GM19238 (cell line): Measurements from ENCODE around the gene TMC3.
"Not testable (repeated sequence)": the region's sequence is repeated elsewhere in the genome, so short reads cannot be mapped to it uniquely, and the experiment has no call there.

Experiments
- DNase-seq: peaks from one replicate; pipeline ENCODE4 v3.0.0; 2011; ENCODE audit warnings: low spot score; ENCODE audit not compliant: insufficient read length

The TMC3 gene

GRCh38 chr15:81373775-81374395 lies at the start of gene TMC3:
Gene TMC3 (minus strand): TSS chr15:81374213. CDS start chr15:81374077, 136 bp downstream.
- no peak for DNase-seq

DNA sequence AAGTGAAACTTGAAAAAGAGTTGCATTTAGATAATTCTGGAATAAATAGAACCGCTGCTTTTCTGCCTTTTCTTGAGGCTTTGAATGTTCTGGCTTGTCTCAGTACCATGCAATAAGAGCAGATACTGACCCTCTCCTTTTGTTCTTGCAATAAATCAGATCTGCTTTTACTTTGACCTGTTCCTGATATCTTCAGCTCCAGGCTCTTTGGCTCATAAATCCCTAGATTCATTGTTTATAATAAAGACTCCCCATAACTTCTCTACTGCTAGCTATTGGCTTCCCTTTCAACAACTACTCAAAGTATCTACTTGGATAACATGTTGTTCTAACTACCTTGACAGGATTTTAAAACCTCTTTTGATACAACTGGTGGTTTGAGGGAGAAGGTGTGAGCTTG lies 47.4 kb upstream of the TMC3 start:
- no peak for DNase-seq

- DNase-seq: no peak
Observed at GRCh38 chr15:81419332-81419943, 45.4 kb upstream of the TMC3 start.

DNA sequence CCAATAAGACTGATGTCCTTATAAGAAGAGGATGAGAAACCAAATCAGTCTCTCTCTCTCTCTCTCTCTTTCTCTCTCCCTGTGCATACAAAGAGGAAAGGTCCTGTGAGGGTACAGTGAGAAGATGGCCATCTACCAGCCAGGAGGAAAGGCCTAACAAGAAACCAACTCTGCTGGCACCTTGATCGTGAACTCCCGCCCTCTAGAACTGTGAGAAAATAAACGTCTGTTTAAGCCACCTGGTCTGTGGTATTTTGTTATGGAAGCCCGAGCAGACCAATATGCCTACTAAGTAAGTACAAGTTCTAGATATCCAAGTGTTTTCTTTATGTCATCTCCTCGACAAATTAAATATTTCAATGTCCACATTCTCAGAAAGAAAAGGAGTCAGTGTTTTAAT lies 44.9 kb upstream of the TMC3 start:
- no peak for DNase-seq

- DNase-seq: no peak
Observed at GRCh38 chr15:81418444-81418843, 44.4 kb upstream of the TMC3 start.

DNA sequence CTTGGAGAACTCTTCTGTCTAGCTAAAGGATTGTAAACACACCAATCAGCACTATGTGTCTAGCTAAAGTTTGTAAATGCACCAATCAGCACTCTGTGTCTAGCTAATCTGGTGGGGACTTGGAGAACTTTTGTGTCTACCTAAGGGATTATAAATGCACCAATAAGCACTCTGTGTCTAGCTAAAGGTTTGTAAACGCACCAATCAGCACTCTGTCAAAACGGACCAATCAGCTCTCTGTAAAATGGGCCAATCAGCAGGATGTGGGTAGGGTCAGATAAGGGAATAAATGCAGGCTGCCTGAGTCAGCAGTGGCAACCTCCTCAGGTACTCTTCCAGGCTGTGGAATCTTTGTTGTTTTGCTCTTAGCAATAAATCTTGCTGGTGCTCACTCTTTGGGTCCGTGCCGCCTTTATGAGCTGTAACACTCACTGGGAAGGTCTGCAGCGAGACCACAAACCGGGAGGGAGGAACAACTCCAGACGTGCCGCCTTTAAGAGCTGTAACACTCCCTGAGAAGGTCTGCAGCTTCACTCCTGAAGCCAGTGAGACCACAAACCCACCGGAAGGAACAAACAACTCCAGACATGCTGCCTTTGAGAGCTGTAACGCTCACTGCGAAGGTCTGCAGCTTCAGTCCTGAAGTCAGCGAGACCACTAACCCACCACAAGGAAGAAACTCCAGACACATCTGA lies 40.4 kb upstream of the TMC3 start:
- not testable (repeated sequence) for DNase-seq

DNA sequence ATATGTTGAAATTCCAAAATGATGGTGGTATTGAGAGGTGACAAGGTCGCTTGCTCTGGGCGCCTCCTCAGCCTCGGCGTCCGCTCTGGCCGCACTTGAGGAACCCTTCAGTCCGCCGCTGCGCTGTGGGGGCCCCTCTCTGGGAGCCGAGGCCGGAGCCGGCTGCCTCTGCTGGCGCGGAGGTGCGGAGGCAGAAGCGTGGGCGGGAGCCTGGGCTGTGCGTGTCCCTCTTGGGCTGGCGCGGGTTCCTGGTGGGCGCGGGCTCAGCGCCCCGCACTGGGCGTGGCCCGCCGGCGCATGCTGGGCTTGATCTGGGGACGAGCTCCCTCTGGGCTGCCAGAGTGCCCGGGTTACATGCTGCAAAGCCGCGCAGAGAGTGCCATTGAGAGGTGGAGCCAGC lies 39.8 kb upstream of the TMC3 start:
- DNase-seq: no peak

DNA sequence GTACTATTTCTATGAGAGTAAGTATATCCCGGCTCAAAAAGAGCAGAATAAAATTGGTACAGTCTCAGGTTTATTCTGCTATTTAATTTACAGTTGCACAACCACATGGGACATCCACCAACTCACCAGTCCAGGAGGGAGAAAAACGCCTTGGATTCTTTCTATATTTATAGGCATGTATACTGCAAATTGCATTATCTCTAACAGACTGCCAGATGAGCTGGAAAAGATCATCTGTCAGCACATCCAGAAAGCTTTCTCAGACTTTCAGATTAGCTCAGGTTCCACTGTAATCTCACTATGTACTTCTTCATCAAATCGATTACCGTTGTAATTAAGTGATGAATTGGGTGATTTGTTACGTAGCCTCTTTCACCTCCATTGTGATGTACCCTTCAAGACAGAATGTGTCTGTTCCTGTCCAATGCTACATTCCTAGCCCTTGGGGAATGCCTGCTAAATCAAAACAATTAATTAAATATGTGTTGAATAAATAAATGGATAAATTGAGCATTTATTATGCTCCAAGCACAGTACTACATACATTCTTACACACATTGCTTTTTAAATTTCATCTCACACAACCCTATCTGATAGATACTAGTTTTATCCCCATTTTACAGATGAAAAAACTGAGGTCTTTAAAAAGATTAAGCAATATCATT lies 38.1 kb upstream of the TMC3 start:
- DNase-seq: no peak

GRCh38 chr15:81411051-81411450 lies 37.0 kb upstream of the TMC3 start:
- no peak for DNase-seq

DNA sequence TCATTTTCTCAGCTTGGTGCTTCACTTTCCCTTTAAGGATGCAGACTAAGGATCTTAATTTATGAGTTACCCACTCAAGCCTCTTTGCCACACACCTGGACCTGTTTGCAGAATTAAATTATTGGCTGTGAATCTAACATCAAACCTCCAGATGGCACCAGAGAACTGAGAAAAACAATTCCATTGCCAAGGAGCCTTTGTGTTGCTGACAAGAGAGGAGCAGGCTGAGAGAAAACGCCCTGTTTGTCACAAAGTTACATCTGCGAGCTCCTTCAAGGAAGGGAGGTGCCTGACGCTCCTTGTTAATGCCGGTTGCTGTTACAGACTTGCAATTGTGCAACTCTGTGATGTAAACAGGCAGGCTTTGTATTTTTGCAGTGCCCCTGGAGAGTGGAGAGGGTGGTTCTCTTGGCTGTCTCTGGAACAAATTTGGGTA lies 36.3 kb upstream of the TMC3 start:
- peak; percentile 13 for DNase-seq

GRCh38 chr15:81407718-81408117 lies 33.7 kb upstream of the TMC3 start:
- no peak for DNase-seq

DNA sequence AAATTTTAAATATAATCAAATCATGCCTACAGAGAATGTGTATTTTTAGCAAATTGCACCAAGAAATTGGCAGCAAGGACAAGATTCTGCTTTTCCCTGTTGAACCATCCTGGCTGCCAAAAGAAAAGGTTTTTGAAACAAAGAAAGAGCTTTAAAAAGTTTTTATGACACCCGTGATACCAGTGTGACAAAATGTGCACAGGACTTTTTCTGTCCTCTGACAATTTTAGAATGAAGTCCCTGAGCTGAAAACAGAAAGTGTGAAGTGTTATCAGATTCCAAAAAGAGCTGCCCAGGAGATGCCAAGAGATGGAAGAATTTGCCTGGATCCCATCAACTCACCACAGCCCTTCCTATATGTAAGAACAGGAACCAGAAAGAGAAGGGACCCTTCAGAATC lies 33.2 kb upstream of the TMC3 start:
- no peak for DNase-seq

DNA sequence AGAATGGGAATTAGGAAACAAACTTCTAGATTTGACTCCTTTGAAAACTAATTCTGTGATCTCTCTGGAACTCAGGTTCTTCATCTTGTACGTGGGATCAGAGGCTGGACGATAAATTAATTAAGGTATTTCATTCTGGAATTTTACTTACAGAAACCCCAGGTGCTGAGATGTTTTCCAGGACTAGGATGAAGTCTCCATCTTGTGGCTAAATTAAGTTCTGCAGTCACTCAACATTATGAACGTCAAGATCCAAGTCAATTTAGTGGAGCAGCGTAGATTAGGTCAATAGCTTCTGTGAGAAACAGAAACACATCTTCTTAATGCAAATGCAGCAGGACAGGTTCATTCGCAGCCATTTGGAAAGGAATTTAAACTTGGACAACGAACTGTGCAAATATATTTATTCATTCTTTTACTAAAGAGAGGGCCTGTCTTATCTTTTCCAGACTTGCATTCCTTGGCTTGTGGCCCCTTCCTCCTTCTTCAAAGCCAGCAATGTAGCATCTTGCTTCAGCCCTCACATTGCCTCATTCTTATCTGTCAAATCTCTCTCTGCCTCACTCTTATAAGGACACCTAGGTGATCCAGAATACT lies 26.7 kb upstream of the TMC3 start:
- peak; percentile 10 for DNase-seq

DNA sequence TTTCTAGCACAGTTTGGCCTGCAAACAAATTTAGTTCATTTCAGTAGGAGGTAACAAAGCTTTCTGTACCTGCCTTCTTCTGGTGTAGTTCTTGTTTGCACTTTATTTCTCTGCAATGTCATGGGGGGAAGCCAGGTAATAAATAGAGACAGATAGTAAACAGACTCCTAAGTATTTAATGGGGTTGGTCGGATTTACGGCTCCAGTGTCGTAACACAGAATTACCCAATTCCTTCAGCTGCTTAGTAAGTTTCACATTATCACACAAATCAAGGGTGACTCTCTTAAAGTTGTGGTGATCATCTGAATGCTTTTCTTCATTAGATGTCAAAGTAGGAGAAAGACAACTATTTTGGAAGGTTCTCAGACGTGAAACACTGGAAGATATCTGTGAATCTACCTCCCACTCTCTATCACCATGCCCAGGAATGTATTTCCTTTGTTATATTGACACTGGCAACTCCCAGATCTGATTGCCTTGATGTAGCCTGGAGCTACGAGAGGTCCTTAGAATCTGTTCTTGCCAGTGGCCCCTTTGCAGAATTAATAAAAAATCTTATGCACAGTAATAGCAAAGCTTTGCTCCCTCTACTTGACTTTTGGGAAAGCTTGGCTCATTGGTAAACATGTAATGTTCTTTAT lies 25.0 kb upstream of the TMC3 start:
- DNase-seq: no peak

GRCh38 chr15:81398456-81398855 lies 24.4 kb upstream of the TMC3 start:
- DNase-seq: no peak

DNA sequence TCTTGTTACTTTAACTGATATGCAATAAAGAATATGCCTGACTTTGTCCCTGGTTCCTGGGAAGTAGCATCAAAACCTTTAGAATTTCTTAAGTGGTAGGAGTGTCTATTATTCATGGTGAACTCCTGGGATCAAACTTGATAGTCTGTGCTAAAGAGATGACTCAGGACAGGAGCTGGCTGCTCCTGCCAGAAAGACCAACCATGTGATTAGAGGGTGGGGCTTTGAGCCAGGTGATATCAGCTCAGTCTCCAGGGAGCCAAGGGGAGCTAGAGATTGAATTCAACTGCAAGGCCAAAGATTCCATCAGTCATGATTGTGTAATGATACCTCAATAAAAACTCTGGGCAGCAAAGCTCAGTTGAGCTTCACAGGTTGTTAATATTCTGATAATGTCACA lies 20.6 kb upstream of the TMC3 start:
- no peak for DNase-seq

- DNase-seq: no peak
Observed at GRCh38 chr15:81391657-81392056, 17.6 kb upstream of the TMC3 start.

DNA sequence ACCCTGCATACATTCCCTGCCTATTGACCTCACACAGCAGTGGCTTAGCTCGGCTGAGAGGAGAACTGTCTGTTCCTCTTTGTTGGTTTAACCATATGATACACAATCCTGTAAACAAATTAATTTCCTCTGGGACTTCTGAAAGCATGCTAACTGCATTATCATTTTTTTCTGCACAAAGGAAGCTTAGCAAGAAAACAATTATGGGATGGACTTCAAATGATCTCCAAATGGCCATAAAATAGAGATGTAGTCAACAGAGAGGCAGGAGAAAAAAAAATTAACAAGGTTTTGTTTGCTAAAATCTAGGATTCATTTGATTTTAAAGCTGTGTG lies 14.4 kb upstream of the TMC3 start:
- DNase-seq: no peak

- no peak for DNase-seq
Observed at GRCh38 chr15:81387621-81388435, 13.8 kb upstream of the TMC3 start.

- DNase-seq: no peak
Observed at GRCh38 chr15:81386947-81387346, 12.9 kb upstream of the TMC3 start.

DNA sequence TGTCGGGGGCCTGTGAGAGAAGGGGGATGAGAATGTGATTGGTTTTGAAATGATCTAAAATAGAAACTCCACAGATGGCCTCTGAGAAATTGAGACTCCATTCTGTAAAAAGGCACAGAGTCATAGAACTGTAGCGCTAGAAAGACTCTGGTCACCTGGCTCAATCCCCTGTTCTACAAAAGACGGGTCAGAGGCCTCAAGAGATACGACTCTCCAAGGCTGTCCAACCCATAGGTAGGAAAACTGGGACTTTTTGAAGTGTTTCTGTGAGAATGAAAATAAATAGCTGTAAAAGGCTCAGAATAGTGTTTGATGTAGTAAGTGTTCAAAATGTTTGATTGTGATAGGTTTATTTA lies 11.7 kb upstream of the TMC3 start:
- no peak for DNase-seq
